HG03025 (cell line): Measurements from ENCODE around the gene GABBR2.

Experiments
- ATAC-seq: cut with Tn5 transposase; IDR thresholded peaks from one replicate; pipeline ENCODE4 v1.9.1; 2021; ENCODE audit warnings: mild to moderate bottlenecking, moderate library complexity; ENCODE audit not compliant: unreplicated experiment, low FRiP score

Gene GABBR2

GRCh38 chr9:98365781-98366180, 343.0 kb downstream of the GABBR2 start:
- ATAC-seq: no peak

GRCh38 chr9:98365227-98365669, 343.5 kb downstream of the GABBR2 start:
- ATAC-seq: no peak

GRCh38 chr9:98364086-98364485, 344.6 kb downstream of the GABBR2 start:
- ATAC-seq: no peak

GRCh38 chr9:98363644-98364043, 345.1 kb downstream of the GABBR2 start:
- no peak for ATAC-seq

- no peak for ATAC-seq
These were observed 346.0 kb downstream of the GABBR2 start for GRCh38 chr9:98362624-98363252.

GRCh38 chr9:98361645-98362044, 347.1 kb downstream of the GABBR2 start:
- ATAC-seq: no peak

GRCh38 chr9:98360176-98360708, 348.5 kb downstream of the GABBR2 start:
- ATAC-seq: no peak

- ATAC-seq: no peak
These were observed 349.2 kb downstream of the GABBR2 start for GRCh38 chr9:98359569-98359968.

GRCh38 chr9:98357921-98358535, 350.7 kb downstream of the GABBR2 start:
- ATAC-seq: no peak

GRCh38 chr9:98356953-98357690, 351.6 kb downstream of the GABBR2 start:
- no peak for ATAC-seq

- ATAC-seq: no peak
These were observed 352.4 kb downstream of the GABBR2 start for GRCh38 chr9:98356326-98356725.

GRCh38 chr9:98351370-98351769, 357.4 kb downstream of the GABBR2 start:
- ATAC-seq: no peak

GRCh38 chr9:98347642-98348041, 361.1 kb downstream of the GABBR2 start:
- ATAC-seq: no peak

- ATAC-seq: no peak
These were observed 363.7 kb downstream of the GABBR2 start for GRCh38 chr9:98345011-98345410.

- no peak for ATAC-seq
These were observed 364.2 kb downstream of the GABBR2 start for GRCh38 chr9:98344581-98344980.

- ATAC-seq: no peak
These were observed 365.9 kb downstream of the GABBR2 start for GRCh38 chr9:98342820-98343210.

- no peak for ATAC-seq
These were observed 366.5 kb downstream of the GABBR2 start for GRCh38 chr9:98342098-98342819.

- ATAC-seq: no peak
These were observed 367.3 kb downstream of the GABBR2 start for GRCh38 chr9:98341157-98342097.

GRCh38 chr9:98339987-98340800, 368.5 kb downstream of the GABBR2 start:
- ATAC-seq: no peak
